ENCODE measurements around the gene NPR3.

NPR3 gene

DNA sequence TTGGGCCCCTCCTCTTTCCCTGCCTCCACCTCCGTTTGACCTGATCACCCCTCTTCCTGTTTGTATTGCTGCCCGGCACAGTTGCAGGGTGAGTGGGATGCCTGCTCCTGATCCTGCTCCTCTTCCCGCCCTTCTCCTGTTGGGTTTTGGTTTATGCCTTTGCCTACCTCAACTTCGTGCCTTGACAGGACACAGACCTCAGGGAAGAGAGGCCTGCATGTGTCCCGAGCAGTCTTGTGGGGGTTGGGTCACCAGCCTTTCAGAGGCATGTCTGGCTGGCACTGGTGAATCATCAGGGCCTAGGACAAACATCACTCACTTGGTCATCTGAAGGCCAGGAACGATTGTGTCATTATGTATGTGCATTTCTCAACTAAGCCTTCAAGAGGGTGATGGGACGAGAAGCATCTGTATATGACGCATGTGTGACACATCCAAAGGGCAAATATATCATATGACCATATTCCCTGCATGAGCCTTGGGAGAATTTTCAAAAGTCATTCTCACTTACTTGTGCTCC is 56.9 kb downstream of the NPR3 start:
- Histone ChIP-seq H3K4me2 (ENCODE audit: low read length) (no peak overlapping the region), H3K27ac (ENCODE audit: low read depth, low read length, poor library complexity, severe bottlenecking) (no peak overlapping the region), H3K27me3 (ENCODE audit: insufficient read depth, low read length) (no peaks in the 10 kb centered on the region; the same call in 1 of the 2 replicates), H3F3A (ENCODE audit: insufficient read depth, low read length) (no peaks in the 10 kb centered on the region), H3K9ac (ENCODE audit: low read length) (no peak overlapping the region), H4K20me1 (ENCODE audit: insufficient read depth, low read length) (no peaks in the 10 kb centered on the region), H3K9me3 (ENCODE audit: low read length) (no peaks in the 10 kb centered on the region), H3K36me3 (ENCODE audit: insufficient read depth, low read length) (no peaks in the 10 kb centered on the region), H3K4me1 (ENCODE audit: insufficient read depth, low read length, severe bottlenecking) (no peaks in the 10 kb centered on the region), H2AFZ (ENCODE audit: low read length) (no peak overlapping the region), H3K79me2 (ENCODE audit: insufficient read depth, low read length) (no peaks in the 10 kb centered on the region), H3K9me2 (ENCODE audit: low read depth, low read length) (no peaks in the 10 kb centered on the region), H3K4me3 (ENCODE audit: low read depth, low read length, poor library complexity, severe bottlenecking) (no peak overlapping the region)
- TF ChIP-seq, protein P1, sequence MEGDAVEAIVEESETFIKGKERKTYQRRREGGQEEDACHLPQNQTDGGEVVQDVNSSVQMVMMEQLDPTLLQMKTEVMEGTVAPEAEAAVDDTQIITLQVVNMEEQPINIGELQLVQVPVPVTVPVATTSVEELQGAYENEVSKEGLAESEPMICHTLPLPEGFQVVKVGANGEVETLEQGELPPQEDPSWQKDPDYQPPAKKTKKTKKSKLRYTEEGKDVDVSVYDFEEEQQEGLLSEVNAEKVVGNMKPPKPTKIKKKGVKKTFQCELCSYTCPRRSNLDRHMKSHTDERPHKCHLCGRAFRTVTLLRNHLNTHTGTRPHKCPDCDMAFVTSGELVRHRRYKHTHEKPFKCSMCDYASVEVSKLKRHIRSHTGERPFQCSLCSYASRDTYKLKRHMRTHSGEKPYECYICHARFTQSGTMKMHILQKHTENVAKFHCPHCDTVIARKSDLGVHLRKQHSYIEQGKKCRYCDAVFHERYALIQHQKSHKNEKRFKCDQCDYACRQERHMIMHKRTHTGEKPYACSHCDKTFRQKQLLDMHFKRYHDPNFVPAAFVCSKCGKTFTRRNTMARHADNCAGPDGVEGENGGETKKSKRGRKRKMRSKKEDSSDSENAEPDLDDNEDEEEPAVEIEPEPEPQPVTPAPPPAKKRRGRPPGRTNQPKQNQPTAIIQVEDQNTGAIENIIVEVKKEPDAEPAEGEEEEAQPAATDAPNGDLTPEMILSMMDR (IDR thresholded peaks at IDR 0.05; ENCODE audit: low read length) = no peak
- no peak for TF ChIP-seq EZH2 (IDR thresholded peaks at IDR 0.05; ENCODE audit: borderline replicate concordance, low read length)

DNA sequence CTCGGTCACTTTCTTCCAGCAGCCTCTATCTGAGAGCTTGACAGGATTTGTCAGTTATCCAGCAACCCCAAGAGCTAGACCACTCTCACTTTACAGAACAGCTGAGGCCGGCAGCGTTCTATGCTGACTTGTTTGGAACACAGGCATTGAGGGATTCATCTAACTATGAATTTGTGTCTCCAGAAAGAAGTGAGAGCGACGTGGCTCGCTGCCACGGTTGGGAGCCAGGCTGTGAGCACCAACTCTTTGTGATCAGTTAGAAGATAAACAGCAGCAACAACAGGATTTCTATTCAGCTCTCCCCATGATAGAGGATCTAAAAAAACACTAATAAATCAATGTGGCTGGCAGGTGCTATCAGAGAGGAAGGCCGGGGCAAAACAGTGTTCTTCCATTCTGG is 58.6 kb downstream of the NPR3 start:
- no peak overlapping the region for H3K4me2 ChIP-seq (ENCODE audit: low read length)
- TF ChIP-seq EZH2 (IDR thresholded peaks at IDR 0.05; ENCODE audit: borderline replicate concordance, low read length) = no peak
- TF ChIP-seq, protein P1 (IDR thresholded peaks at IDR 0.05; ENCODE audit: low read length) = no peak
- no peaks in the 10 kb centered on the region; the same call in 1 of the 2 replicates for H3K27me3 ChIP-seq (ENCODE audit: insufficient read depth, low read length)
- no peaks in the 10 kb centered on the region for H3F3A ChIP-seq (ENCODE audit: insufficient read depth, low read length)
- no peaks in the 10 kb centered on the region for H3K36me3 ChIP-seq (ENCODE audit: insufficient read depth, low read length)
- H3K9me2 ChIP-seq (ENCODE audit: low read depth, low read length) = no peaks in the 10 kb centered on the region
- no peaks in the 10 kb centered on the region for H3K79me2 ChIP-seq (ENCODE audit: insufficient read depth, low read length)
- H3K4me1 ChIP-seq (ENCODE audit: insufficient read depth, low read length, severe bottlenecking) = no peaks in the 10 kb centered on the region
- H4K20me1 ChIP-seq (ENCODE audit: insufficient read depth, low read length) = no peaks in the 10 kb centered on the region
- no peaks in the 10 kb centered on the region for H3K9me3 ChIP-seq (ENCODE audit: low read length)
- no peak overlapping the region for H3K4me3 ChIP-seq (ENCODE audit: low read depth, low read length, poor library complexity, severe bottlenecking)
- H2AFZ ChIP-seq (ENCODE audit: low read length) = no peak overlapping the region
- H3K27ac ChIP-seq (ENCODE audit: low read depth, low read length, poor library complexity, severe bottlenecking) = no peak overlapping the region
- H3K9ac ChIP-seq (ENCODE audit: low read length) = no peak overlapping the region

- no peak overlapping the region for H3K4me2 ChIP-seq (ENCODE audit: low read length)
- no peaks in the 10 kb centered on the region for H3K9me3 ChIP-seq (ENCODE audit: low read length)
- no peaks in the 10 kb centered on the region for H3K4me1 ChIP-seq (ENCODE audit: insufficient read depth, low read length, severe bottlenecking)
- no peak for TF ChIP-seq EZH2 (IDR thresholded peaks at IDR 0.05; ENCODE audit: borderline replicate concordance, low read length)
- H3F3A ChIP-seq (ENCODE audit: insufficient read depth, low read length) = no peaks in the 10 kb centered on the region
- H3K36me3 ChIP-seq (ENCODE audit: insufficient read depth, low read length) = no peaks in the 10 kb centered on the region
- H3K9ac ChIP-seq (ENCODE audit: low read length) = no peak overlapping the region
- no peak overlapping the region for H3K27ac ChIP-seq (ENCODE audit: low read depth, low read length, poor library complexity, severe bottlenecking)
- H2AFZ ChIP-seq (ENCODE audit: low read length) = no peak overlapping the region
- no peaks in the 10 kb centered on the region; the same call in 1 of the 2 replicates for H3K27me3 ChIP-seq (ENCODE audit: insufficient read depth, low read length)
- no peaks in the 10 kb centered on the region for H4K20me1 ChIP-seq (ENCODE audit: insufficient read depth, low read length)
- no peak overlapping the region for H3K4me3 ChIP-seq (ENCODE audit: low read depth, low read length, poor library complexity, severe bottlenecking)
- H3K9me2 ChIP-seq (ENCODE audit: low read depth, low read length) = no peaks in the 10 kb centered on the region
- H3K79me2 ChIP-seq (ENCODE audit: insufficient read depth, low read length) = no peaks in the 10 kb centered on the region
These were observed 59.3 kb downstream of the NPR3 start for GRCh38 chr5:32770444-32770843.

- no peaks in the 10 kb centered on the region for H3K9me2 ChIP-seq (ENCODE audit: low read depth, low read length)
- no peak overlapping the region for H3K9ac ChIP-seq (ENCODE audit: low read length)
- no peak overlapping the region for H3K4me3 ChIP-seq (ENCODE audit: low read depth, low read length, poor library complexity, severe bottlenecking)
- H3K4me1 ChIP-seq (ENCODE audit: insufficient read depth, low read length, severe bottlenecking) = no peaks in the 10 kb centered on the region
- no peaks in the 10 kb centered on the region for H3F3A ChIP-seq (ENCODE audit: insufficient read depth, low read length)
- H3K9me3 ChIP-seq (ENCODE audit: low read length) = no peaks in the 10 kb centered on the region
- H3K4me2 ChIP-seq (ENCODE audit: low read length) = no peak overlapping the region
- TF ChIP-seq EZH2 (IDR thresholded peaks at IDR 0.05; ENCODE audit: borderline replicate concordance, low read length) = no peak
- TF ChIP-seq, protein P1 (IDR thresholded peaks at IDR 0.05; ENCODE audit: low read length) = no peak
- no peaks in the 10 kb centered on the region for H3K36me3 ChIP-seq (ENCODE audit: insufficient read depth, low read length)
- H3K79me2 ChIP-seq (ENCODE audit: insufficient read depth, low read length) = no peaks in the 10 kb centered on the region
- no peak overlapping the region for H2AFZ ChIP-seq (ENCODE audit: low read length)
- H3K27me3 ChIP-seq (ENCODE audit: insufficient read depth, low read length) = no peaks in the 10 kb centered on the region; the same call in 1 of the 2 replicates
- no peak overlapping the region for H3K27ac ChIP-seq (ENCODE audit: low read depth, low read length, poor library complexity, severe bottlenecking)
- H4K20me1 ChIP-seq (ENCODE audit: insufficient read depth, low read length) = no peaks in the 10 kb centered on the region
These were observed 59.9 kb downstream of the NPR3 start for GRCh38 chr5:32771037-32771436.

All from OCI-LY1 (cell line).